GM10248 (cell line): ENCODE measurements around the gene LASP1.
A peak's percentile ranks its signal among the peaks of the same experiment; 100 is the strongest.
"Not testable (repeated sequence)": the region's sequence is repeated elsewhere in the genome, so short reads cannot be mapped to it uniquely, and the experiment has no call there.

Experiments
- CTCF ChIA-PET: fragments of 300-600 bp; sonication (Branson Sonifier 250); formaldehyde crosslinking; extraction: SDS; loops from one replicate; lab custom pipeline; 2021; ENCODE audit warnings: antibody characterized with exemption; lab: Yijun Ruan, JAX
- POLR2A ChIA-PET: fragments of 350-650 bp; sonication (Branson Sonifier 250); formaldehyde crosslinking; extraction: SDS; loops from one replicate; lab custom pipeline; 2020; ENCODE audit warnings: antibody characterized with exemption; lab: Yijun Ruan, JAX
- DNase-seq: peaks from one replicate; pipeline ENCODE4 v3.0.0; 2012; ENCODE audit errors: extremely low spot score
- CTCF ChIP-seq: IDR thresholded peaks from 2 replicates; pipeline ENCODE4 v1.5.1; 2012; ENCODE audit warnings: mild to moderate bottlenecking, low read depth; ENCODE audit errors: extremely low read depth, missing control alignments, control extremely low read depth

The LASP1 gene

GRCh38 chr17:38939987-38940386, 70.1 kb downstream of the LASP1 start:
- no peak for DNase-seq
- ChIA-PET POLR2A (no interaction called here), CTCF (interaction anchor here (1.0 to 1.9 kb wide), 2 partner anchors 15 to 43 kb away, joined by 4 to 5 read pairs; partner anchors contain the start of gene LASP1NB)
- no peak for TF ChIP-seq CTCF

GRCh38 chr17:38940404-38940803, 70.5 kb downstream of the LASP1 start:
- no peak for DNase-seq
- no peak for TF ChIP-seq CTCF
- ChIA-PET POLR2A (interaction anchor here (0.6 kb wide), 1 partner anchor 539 kb away, joined by 6 read pairs; no protein-coding TSS in a partner anchor), CTCF (interaction anchor here (1.0 to 1.9 kb wide), 2 partner anchors 16 to 43 kb away, joined by 4 to 5 read pairs; partner anchors contain the start of gene LASP1NB)

- CTCF ChIA-PET = interaction anchor here (1.2 to 1.9 kb wide), 2 partner anchors 20 to 41 kb away, joined by 3 to 9 read pairs; no protein-coding TSS in a partner anchor
- TF ChIP-seq CTCF = no peak
- peak; percentile 43 for DNase-seq
- POLR2A ChIA-PET = no interaction called here
These were observed 73.0 kb downstream of the LASP1 start for GRCh38 chr17:38942696-38943334.

GRCh38 chr17:38943607-38944006, 73.7 kb downstream of the LASP1 start:
- ChIA-PET POLR2A (interaction anchor here (0.6 kb wide), 1 partner anchor 12 kb away, joined by 10 read pairs; no protein-coding TSS in a partner anchor), CTCF (interaction anchor here (1.2 to 1.9 kb wide), 2 partner anchors 21 to 40 kb away, joined by 3 to 9 read pairs; no protein-coding TSS in a partner anchor)
- TF ChIP-seq CTCF = no peak

GRCh38 chr17:38947189-38947588, 77.3 kb downstream of the LASP1 start:
- CTCF ChIA-PET = no interaction called here
- DNase-seq = no peak
- no peak for TF ChIP-seq CTCF
- POLR2A ChIA-PET = no interaction called here

More at GRCh38 chr17:38943607-38944006, 73.7 kb downstream of the LASP1 start:
- DNase-seq = no peak

GRCh38 chr17:38953800-38954199, 83.9 kb downstream of the LASP1 start:
- DNase-seq, CTCF ChIA-PET, POLR2A ChIA-PET: not testable (repeated sequence)

GRCh38 chr17:38958326-38958725, 88.5 kb downstream of the LASP1 start:
- no peak for DNase-seq
- ChIA-PET POLR2A (interaction anchor here (0.6 kb wide), 1 partner anchor 245 kb away, joined by 5 read pairs; no protein-coding TSS in a partner anchor), CTCF (no interaction called here)
- no peak for TF ChIP-seq CTCF
